HG02938 (cell line): Measurements from ENCODE around the gene RIPPLY2.
"Not testable (repeated sequence)": the region's sequence is repeated elsewhere in the genome, so short reads cannot be mapped to it uniquely, and the experiment has no call there.

Experiments
- ATAC-seq: cut with Tn5 transposase; IDR thresholded peaks from one replicate; pipeline ENCODE4 v1.9.1; 2021; ENCODE audit warnings: mild to moderate bottlenecking, moderate library complexity; ENCODE audit not compliant: unreplicated experiment

RIPPLY2 gene, protein sequence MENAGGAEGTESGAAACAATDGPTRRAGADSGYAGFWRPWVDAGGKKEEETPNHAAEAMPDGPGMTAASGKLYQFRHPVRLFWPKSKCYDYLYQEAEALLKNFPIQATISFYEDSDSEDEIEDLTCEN

DNA sequence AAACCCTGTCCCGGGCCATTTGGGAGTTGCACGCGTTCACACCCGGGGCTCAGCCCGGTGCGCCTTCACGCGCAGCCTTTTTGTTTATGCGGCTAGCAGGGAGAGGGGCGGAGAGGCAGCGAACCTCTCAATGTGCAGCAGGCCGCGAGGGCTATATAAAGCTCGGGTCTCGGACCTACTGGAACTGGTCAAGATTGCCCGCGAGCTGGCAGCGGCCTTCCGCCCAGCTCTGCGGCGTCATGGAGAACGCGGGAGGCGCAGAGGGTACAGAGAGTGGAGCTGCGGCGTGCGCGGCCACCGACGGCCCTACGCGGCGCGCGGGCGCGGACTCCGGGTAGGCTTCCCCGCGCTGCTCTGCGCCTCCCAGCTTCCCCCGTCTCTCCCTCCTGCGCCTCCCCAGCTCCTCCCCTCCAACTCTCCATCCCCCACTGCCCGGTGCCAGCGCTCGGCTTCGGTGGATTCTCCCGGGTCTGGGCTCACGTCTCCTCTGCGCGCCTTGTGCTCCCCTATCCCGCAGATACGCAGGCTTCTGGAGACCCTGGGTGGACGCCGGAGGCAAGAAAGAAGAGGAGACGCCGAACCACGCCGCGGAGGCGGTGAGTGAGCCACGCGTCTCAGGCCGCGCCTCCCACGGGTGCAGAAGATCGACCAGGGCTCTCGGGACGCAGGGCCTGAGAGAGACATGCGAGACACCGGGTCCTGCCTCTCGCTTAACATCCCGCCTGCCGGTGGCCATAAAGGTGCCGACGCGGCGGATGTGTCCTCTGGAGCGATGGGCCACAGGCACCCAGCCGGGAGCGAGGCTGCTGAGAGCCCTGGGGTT, at the start of gene RIPPLY2:
Gene RIPPLY2, plus strand, starts transcription at position 183 of the 823 bp plus-strand sequence. Its CDS starts 57 bp downstream, at position 240.
- no peak for ATAC-seq

DNA sequence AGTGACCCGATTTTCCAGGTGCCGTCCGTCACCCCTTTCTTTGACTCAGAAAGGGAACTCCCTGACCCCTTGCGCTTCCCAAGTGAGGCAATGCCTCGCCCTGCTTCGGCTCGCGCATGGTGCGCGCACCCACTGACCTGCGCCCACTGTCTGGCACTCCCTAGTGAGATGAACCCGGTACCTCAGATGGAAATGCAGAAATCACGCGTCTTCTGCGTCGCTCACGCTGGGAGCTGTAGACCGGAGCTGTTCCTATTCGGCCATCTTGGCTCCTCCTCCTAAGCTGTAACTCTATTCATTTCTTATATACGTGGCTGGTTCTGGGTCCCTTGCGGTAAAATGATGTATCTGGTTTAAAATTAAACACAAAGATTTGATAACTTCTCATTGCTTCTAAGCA, 49.7 kb upstream of the RIPPLY2 start:
- ATAC-seq, result not testable (repeated sequence)

DNA sequence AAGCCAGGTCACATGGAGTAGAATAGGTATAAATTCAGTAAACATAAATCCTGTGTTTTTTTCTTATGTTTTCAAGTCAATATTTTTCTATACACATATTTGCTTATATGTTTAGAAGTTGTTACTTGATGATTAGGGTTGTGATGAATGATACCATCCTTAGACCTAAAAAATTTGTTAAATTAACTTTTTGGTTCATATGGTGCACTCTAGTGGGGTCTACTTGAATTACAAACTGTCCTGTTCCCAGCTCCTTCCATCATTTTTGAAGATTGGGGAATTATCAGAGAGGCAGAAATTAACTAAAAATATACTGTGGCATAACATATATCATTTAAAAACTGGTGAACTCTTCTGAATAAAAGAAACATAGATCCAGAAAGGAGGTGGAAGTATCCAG, 48.3 kb upstream of the RIPPLY2 start:
- no peak for ATAC-seq

DNA sequence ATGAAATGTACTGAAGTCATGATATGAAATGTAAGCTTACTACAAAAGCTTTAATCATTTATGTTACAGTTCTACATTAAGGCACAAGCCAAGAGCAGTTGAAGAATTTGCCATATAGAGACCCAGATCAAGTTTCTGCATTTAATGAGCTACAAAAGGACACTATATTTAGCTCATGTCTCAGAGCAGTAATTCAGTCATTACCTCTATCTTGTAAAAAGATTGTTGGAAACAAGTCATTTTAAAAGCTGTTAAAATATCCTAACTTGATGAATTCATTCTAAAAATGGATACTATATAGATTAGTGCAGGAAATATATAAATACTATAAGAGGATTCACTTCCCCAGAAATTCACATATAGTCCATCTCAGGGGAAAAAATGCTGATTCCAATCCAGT, 45.2 kb upstream of the RIPPLY2 start:
- ATAC-seq, result no peak

DNA sequence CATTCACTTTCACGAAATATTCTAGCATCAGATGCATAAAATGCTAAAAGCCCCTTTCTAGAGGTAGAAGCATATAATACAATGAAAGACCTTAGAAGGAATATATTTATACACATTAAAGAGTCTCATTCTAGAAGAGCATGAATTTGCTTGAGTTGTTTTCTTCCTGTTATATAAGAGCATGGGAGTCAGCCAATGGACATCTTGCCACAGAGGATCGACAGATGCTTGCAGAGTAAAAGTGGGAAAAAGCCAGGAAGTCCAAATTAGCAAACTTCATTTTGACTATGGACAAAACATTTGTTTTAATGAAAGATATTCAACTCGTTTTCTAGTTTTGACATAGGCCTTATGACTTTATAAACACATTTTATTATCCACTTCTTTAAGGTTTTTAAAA, 44.2 kb upstream of the RIPPLY2 start:
- no peak for ATAC-seq

DNA sequence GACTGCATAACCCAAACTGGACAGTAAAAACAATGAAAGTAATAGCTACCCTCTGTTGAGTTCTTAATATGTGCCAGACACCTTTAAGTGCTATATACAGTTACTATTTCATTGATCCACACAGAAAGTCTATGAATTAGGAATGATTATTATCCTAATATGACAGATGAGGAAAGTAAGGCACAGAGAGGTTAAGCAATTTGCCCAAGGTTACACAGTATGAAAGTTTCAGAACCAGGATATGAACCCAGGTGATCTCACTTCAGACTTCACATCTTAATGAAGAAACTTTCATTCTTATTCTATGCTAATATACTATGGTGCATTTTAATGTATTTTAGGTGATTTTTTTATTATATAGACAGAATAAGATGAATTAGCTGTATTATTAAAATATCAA, 40.6 kb upstream of the RIPPLY2 start:
- no peak for ATAC-seq

DNA sequence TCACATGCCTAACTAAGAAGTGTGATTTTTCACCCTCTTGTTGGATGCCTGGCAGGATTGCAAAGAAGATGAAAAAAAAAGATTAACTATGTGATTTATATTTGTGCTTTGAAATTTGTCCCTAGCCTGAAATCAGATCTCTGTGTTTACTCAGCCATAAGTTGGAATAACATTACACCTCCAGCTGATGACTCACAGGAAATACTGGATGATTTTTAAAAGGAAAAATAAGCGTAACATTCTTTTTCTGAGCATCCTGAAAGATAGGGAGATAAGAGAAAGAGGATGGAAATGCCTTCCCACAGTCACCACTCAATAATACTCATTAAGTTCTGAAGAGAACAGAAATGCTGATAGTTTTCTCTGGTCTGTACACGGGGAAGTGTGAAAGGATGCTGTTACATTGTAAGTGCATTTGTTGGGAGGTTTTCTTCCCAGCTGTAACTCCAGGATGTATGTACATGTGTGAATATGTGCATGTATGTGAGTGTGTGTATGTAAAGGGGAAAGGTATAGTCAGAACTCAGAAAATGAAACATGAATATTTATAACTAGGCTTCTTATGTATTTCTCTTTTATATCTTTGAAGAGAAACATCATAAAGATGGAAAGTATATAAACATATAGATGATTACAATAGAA, 37.4 kb upstream of the RIPPLY2 start:
- no peak for ATAC-seq

DNA sequence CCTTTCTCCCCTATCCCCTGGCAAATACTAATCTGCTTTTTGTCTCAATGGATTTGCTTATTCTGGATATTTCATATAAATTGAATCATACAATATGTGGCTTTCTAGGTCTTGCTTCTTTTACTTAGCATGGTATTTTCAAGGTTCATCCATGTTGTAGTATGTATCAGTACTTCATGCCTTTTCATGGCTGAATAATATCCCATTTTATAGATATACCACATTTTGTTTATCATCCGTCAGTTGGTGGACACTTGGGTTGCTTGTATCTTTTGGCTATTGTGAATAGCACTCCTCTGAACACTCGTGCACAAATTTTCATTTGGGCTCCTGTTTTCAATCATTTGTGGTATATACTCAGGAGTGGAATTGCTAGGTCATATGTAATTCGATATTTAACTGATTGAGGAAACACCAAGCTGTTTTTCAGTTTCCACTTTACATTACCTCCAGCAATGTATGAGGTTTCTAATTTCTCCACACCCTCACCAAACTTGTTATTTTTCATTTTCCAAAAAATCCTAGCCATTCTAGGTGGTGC, 30.5 kb upstream of the RIPPLY2 start:
- ATAC-seq, result no peak

DNA sequence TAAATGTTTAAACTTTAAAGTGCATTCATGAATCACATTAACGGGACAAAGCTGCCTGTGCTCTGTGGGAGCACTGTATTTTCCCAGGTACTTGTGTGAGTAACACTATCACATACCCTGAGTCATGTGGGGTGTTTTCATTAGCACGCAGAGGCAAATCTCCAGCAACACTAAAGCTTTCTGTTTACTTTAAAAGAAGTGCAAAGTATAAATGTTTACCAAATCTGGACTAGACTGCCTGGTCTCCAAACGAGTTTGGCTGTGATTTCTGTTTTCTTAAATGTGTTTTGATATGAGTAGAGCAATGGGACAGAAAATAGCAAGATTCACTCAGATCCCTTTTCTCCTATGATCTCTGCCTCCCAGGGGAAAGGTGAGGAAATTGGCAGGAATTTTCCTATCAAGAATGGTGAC, 28.8 kb upstream of the RIPPLY2 start:
- ATAC-seq, result no peak

DNA sequence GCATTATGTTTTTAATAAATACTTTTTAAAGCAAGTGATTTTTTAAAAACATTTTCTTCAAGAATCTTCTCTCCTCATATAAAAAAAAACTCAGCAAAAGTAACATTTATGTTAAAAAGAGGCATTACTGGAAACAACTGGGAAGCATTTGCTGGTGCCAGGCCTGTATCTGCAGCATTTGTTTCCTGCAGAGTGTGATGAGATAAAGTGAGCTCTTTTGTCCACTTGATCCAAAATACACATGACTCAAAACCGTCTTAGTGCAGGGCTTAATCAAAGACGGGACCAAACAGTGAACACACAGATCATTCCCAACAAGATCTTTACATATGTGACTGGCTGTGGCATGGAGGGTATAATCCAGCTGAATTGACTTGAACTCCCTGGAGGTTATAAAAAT, 28.3 kb upstream of the RIPPLY2 start:
- no peak for ATAC-seq

DNA sequence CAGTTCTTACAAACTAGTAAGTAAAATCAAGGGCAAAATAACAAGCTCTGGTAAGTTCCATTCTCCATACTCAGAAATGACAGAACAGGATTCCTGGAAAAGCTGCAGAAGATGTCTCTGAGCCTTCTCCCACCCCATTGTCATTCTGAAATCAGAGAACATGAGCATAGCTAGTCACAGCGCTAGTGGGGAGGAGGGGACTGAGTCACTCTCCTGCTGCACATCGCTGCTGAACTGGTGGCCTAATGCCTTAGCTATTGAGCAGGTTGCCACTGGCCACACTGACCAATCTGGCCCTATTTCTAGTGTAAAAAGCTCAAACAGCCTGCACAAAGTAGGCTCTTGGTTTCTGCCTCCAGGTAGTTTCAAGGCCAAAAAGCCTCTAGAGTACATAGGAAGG, 26.1 kb upstream of the RIPPLY2 start:
- no peak for ATAC-seq

DNA sequence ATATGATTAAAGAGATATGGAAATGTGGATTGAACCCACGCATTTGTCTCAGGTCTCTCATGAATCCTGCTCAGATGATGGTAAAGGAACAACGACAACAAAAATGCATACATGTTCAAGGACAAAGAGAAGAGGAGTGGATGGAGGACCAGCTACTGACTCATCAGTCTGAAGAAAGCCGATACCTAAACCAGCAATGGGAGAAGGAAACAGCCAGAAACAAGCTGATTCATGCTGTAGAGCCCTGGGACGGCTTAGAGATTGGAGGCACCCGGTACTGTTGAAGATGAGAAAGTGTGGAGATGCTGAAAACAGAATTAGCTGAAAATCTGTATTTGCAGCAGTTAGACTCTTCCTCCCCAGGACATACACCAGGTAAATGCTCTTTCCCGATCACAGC, 14.4 kb upstream of the RIPPLY2 start:
- ATAC-seq, result no peak

DNA sequence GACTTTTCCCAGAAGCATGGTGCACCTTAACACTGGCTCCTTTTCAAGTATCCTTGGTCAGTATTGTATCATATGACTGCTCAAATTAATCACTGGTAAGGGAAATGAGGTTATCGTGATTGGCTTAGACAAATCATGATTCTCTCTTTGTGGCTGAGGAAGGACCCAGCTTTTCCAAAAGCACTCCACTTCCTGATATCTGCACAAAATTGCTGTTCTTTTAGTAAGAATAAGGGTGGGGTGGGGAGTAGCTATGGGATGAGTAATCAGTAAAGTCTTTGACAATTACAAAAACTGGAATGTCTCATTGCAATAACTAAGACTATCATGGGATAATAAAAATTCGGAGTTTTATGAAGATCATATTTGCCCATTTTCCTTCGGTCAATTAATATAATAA, 9.0 kb upstream of the RIPPLY2 start:
- ATAC-seq, result no peak

DNA sequence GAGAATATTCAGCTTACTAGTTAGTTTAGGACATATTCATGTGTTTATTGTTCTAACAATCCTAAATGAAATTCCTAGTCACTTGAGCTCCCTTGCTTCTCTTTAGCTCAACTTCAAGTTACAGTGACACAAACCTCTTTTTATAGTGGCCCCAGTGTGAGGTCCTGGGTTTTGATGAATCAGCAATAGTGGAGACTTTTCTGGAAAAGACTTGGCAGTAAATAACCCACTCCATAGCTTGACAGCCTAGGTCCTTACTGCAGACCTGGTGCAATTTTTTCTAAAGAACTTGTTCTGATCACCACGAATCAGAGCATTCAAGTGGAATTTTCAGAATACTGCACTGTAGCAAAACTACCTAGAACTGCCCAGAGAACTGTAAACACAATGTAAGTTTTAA, 6.9 kb upstream of the RIPPLY2 start:
- ATAC-seq, result no peak

DNA sequence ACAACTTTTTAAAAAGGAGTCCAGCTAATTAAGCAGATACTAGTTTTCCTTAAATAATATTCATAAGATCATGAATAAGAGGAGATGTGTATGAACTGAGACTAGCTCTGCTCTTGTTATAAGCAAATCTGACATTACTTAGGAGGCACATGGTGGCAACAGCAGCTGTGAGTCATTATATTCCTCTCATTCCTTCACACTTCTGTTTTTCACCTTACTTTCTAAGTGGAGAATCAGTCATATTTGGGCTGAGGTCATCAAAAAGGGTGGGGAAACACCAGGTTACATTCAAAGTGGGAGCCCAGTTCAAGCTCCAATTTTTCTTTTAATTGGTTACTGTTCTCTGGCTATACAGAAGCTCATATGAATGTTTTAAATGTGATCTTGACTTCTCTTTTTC, 6.0 kb upstream of the RIPPLY2 start:
- ATAC-seq, result peak; percentile 74

DNA sequence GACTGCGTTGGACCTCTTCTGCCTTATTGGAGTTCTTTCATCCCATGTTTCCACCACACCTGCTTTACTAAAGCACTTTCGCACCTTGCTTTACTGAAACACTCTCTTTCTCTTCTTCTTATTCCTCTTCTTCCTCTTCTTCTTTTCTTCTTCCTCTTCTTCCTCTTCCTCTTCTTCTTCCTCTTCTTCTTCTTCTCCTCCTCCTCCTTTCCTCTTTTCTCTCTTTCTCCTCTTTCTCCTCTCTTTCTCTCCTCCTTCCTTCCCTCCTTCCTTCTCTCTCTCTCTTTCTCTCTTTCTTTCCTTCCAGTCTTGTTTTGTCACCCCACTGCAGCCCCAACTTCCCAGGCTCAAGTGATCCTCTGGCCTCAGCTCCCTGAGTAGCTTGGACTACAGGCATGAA, 4.0 kb upstream of the RIPPLY2 start:
- no peak for ATAC-seq

DNA sequence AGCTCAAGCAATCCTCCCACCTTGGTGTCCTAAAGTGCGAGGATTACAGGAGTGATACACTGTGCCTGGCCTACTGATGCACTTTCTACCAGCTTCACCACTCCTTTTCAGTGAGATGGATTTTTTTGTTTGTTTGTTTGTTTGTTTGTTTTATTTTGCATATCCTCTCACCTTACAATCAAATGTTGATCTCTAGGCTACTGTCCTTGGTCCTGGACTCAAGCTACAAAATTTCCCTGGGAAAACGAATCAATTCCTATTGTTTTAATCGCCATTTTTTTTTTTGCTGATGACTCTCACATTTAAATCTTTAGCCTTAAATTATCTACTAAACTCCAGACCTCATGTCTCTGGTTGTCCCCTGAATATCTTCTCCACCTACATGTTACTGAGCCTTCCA, 3.5 kb upstream of the RIPPLY2 start:
- no peak for ATAC-seq

DNA sequence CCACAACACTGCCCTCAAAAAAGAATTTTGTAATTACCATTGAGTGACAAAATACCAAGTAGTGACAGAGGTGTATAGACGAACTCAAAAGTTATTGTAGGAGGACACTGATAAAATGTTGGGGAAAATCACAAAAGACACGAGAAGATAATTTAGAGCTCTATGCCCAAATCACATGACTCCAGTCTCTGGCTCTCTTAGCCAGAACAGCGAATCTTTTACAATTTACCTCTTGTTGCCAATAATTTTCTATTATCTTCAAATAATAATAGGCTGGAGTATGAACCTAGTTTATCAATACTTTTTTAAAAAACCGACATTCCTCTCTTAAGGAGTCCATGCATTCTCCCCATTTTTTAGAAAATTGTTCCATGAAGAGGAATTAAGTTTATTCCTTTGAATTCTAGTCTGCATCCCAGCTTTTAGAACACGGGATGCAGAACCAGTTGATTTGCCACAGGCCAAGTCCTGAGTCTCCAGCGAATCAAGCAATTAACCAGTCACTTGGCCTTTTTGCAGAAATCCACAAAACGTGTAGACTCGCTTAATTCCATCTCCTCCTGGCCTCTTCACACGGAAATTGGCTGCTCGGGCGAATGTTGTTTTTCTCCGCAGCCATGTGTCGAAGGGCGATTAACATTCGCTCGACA, 507 bp upstream of the RIPPLY2 start:
- no peak for ATAC-seq

DNA sequence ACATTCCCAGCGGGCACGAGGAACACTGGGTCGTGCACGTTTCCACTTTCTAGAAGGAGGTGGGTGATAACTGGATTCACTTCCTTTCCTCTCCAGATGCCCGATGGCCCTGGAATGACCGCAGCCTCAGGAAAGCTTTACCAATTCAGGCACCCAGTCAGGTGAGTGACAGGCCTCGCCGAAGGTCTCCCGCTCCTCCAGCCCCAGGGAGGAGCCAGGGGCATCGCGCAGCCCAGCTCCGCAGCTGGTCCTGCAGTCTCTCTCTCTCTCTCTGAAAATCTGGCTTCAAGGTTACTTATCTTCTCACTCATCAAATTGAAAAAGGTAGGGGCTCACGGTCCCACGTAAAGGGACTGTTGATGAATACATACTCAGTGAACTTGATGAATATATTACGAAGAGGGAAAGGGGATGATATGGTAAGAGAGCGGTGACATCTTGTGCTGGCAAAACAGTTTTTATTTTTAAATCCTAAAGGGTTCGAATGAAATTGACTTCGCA, 891 bp downstream of the RIPPLY2 start:
- no peak for ATAC-seq

DNA sequence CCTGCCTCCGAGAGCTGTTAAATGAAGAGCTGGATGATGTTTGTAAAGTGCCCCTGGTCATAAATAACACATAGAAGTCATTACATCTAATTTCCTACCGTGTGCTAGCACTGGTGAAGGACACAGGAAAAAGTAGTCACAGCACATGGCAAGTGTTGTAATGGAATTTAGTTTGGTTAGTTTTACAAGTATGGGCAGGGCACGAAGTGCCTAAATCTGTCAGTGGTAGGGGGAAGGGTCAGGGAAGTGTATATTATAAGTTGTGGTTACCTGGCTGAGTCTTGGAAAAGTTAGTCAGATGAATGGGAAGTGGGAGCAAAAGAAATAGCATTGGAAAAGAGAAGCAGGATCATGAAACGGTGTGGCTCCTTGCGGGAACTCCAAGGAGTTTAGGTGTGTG, 1.6 kb downstream of the RIPPLY2 start:
- no peak for ATAC-seq
